D341Med (cell line): ENCODE data around the gene UNC13B.
A peak's percentile ranks its signal among the peaks of the same experiment; 100 is the strongest.
"Not testable (repeated sequence)": the region's sequence is repeated elsewhere in the genome, so short reads cannot be mapped to it uniquely, and the experiment has no call there.

Source experiments
- DNase-seq: peaks from one replicate; pipeline ENCODE4 v3.0.0; 2012; ENCODE audit warnings: low spot score

Gene UNC13B

GRCh38 chr9:35226651-35227050 lies 64.8 kb downstream of the UNC13B start:
- DNase-seq, result no peak

- DNase-seq, result no peak
Measured at GRCh38 chr9:35227284-35227683, 65.5 kb downstream of the UNC13B start.

GRCh38 chr9:35229066-35229778 lies 67.4 kb downstream of the UNC13B start:
- no peak for DNase-seq

- DNase-seq, result no peak
Measured at GRCh38 chr9:35229779-35230143, 68.0 kb downstream of the UNC13B start.

- no peak for DNase-seq
Measured at GRCh38 chr9:35232867-35233544, 71.2 kb downstream of the UNC13B start.

- no peak for DNase-seq
Measured at GRCh38 chr9:35236692-35237091, 74.9 kb downstream of the UNC13B start.

- no peak for DNase-seq
Measured at GRCh38 chr9:35237311-35237710, 75.5 kb downstream of the UNC13B start.

GRCh38 chr9:35245945-35246344 lies 84.1 kb downstream of the UNC13B start:
- DNase-seq, result not testable (repeated sequence)

GRCh38 chr9:35253075-35253474 lies 91.3 kb downstream of the UNC13B start:
- no peak for DNase-seq

GRCh38 chr9:35254237-35254636 lies 92.4 kb downstream of the UNC13B start:
- no peak for DNase-seq

- DNase-seq, result no peak
Measured at GRCh38 chr9:35254984-35255857, 93.4 kb downstream of the UNC13B start.

GRCh38 chr9:35257986-35258659 lies 96.3 kb downstream of the UNC13B start:
- no peak for DNase-seq

- peak; percentile 61 for DNase-seq
Measured at GRCh38 chr9:35258660-35259474, 97.1 kb downstream of the UNC13B start.

- no peak for DNase-seq
Measured at GRCh38 chr9:35260186-35260585, 98.4 kb downstream of the UNC13B start.

- DNase-seq, result no peak
Measured at GRCh38 chr9:35262064-35262463, 100.3 kb downstream of the UNC13B start.

GRCh38 chr9:35267710-35268109 lies 105.9 kb downstream of the UNC13B start:
- DNase-seq, result no peak

GRCh38 chr9:35269919-35270318 lies 108.1 kb downstream of the UNC13B start:
- no peak for DNase-seq

- no peak for DNase-seq
Measured at GRCh38 chr9:35271637-35272036, 109.8 kb downstream of the UNC13B start.

- no peak for DNase-seq
Measured at GRCh38 chr9:35272989-35273388, 111.2 kb downstream of the UNC13B start.

- no peak for DNase-seq
Measured at GRCh38 chr9:35273591-35273990, 111.8 kb downstream of the UNC13B start.

GRCh38 chr9:35274993-35275392 lies 113.2 kb downstream of the UNC13B start:
- DNase-seq, result no peak

- DNase-seq, result no peak
Measured at GRCh38 chr9:35277171-35277520, 115.3 kb downstream of the UNC13B start.
